K562 (cell line): ENCODE measurements around the gene SOWAHC. TPM values are rescaled to one million over a fixed set of nuclear protein-coding genes. Genes with fewer than 3 reads are reported as not detected.
A peak's percentile ranks its signal among the peaks of the same experiment; 100 is the strongest.

Experiments
- CEBPG ChIP-seq, 3 experiments: fragments of 200-800 bp in 1 of 3; sonication (Bioruptor generic) in 1 of 3; sonication (generic) in 1 of 3; formaldehyde crosslinking in 1 of 3; IDR thresholded peaks in 2 of 3; conservative IDR thresholded peaks in 1 of 3; 2 replicates each; pipeline versions ENCODE4 v1.6.1 to v1.8.0; 2016 to 2022; ENCODE audit warnings: missing compliant biosample characterization in 2 of 3, missing genetic modification characterization in 2 of 3, mild to moderate bottlenecking in 1 of 3, missing genetic modification reagents in 1 of 3
- CHD1 ChIP-seq: fragments of 200-600 bp; sonication (generic); IDR thresholded peaks from one replicate; pipeline ENCODE4 v1.6.1; 2012; ENCODE audit warnings: mild to moderate bottlenecking, moderate library complexity, low read length, inconsistent platforms
- ESRRB ChIP-seq: fragments of 250-450 bp; sonication (Bioruptor Pico); IDR thresholded peaks from 2 replicates; pipeline ENCODE4 v1.5.0; 2020; ENCODE audit warnings: mild to moderate bottlenecking, moderate library complexity, borderline replicate concordance
- ETV6 ChIP-seq, 3 experiments: fragments of 150-350 bp in 1 of 3; sonication (generic) in 1 of 3; formaldehyde crosslinking in 1 of 3; IDR thresholded peaks; 2 replicates each; pipeline versions ENCODE4 v1.6.1 to v1.8.0; 2014 to 2022; ENCODE audit warnings: borderline replicate concordance in 2 of 3, low read depth in 2 of 3, antibody characterized with exemption in 1 of 3, low read length in 1 of 3, mild to moderate bottlenecking in 1 of 3, missing genetic modification reagents in 1 of 3
- HEY1 ChIP-seq: fragments of 250-450 bp; sonication (Bioruptor Pico); IDR thresholded peaks from 2 replicates; pipeline ENCODE4 v1.5.0; 2020; ENCODE audit warnings: mild to moderate bottlenecking, moderate library complexity, borderline replicate concordance
- HLTF ChIP-seq: fragments of 450-650 bp; IDR thresholded peaks from 2 replicates; pipeline ENCODE4 v1.6.1; 2016
- MEIS2 ChIP-seq: fragments of 450-650 bp; IDR thresholded peaks from 2 replicates; pipeline ENCODE4 v1.6.1; 2014; ENCODE audit warnings: mild to moderate bottlenecking; ENCODE audit not compliant: partially characterized antibody
- MXI1 ChIP-seq: IDR thresholded peaks from 2 replicates; pipeline ENCODE4 v1.6.1; 2011; ENCODE audit warnings: low read depth, mild to moderate bottlenecking, improper control_type of control experiment, low read length
- NCOA1 ChIP-seq: fragments of 450-650 bp; IDR thresholded peaks from 2 replicates; pipeline ENCODE4 v1.6.1; 2016; ENCODE audit warnings: low read depth
- NFE2 ChIP-seq: IDR thresholded peaks from 2 replicates; pipeline ENCODE4 v1.6.1; 2014; ENCODE audit warnings: antibody characterized with exemption, low read depth
- SRSF1 ChIP-seq: fragments of 200-400 bp; formaldehyde crosslinking; IDR thresholded peaks from 2 replicates; pipeline ENCODE4 v1.6.1; 2017; ENCODE audit warnings: mild to moderate bottlenecking, low read depth, low read length, moderate library complexity
- TRIM24 ChIP-seq, 2 experiments: fragments of 450-650 bp; IDR thresholded peaks; 2 replicates each; pipeline ENCODE4 v1.6.1; 2016
- ZNF184 ChIP-seq: sonication (generic); formaldehyde crosslinking; IDR thresholded peaks from 2 replicates; pipeline ENCODE4 v1.5.0; 2020; ENCODE audit warnings: missing genetic modification reagents
- polyA plus RNA-seq, 8 experiments: library from polyadenylated mRNA; depleted of rRNA in 4 of 8; stranded (reverse) in 5 of 8; unstranded in 3 of 8; fragments of >200 nt; fragmentation: Nextera tagmentation in 2 of 8; fragmentation: Illumina TruSeq in 1 of 8; extraction: Ambion mirVana in 2 of 8; extraction: Trizol in 1 of 8; gene quantifications; 2 replicates each; pipeline versions ENCODE4 v1.2.1 to v1.2.3, GENCODE V29; 2011 to 2014; ENCODE audit warnings: inconsistent platforms in 1 of 8, missing spikeins in 1 of 8
- total RNA-seq, 7 experiments: library from RNA; depleted of rRNA in 6 of 7; stranded (reverse); fragments of >200 nt in 6 of 7; fragmentation: Illumina TruSeq in 2 of 7; extraction: Trizol in 2 of 7; gene quantifications; 2 replicates each; pipeline versions ENCODE4 v1.2.1 to v1.2.3, GENCODE V29; 2011 to 2021; ENCODE audit warnings: low replicate concordance in 1 of 7
- TF ChIP-seq, protein P1 (sequence below), 2 experiments: fragments of 450-650 bp in 1 of 2; sonication (generic) in 1 of 2; formaldehyde crosslinking in 1 of 2; IDR thresholded peaks in 1 of 2; conservative IDR thresholded peaks in 1 of 2; 2 replicates each; pipeline versions ENCODE4 v1.6.1 to v1.8.1; 2016 to 2023; ENCODE audit warnings: mild to moderate bottlenecking in 2 of 2, moderate library complexity in 2 of 2, inconsistent platforms in 1 of 2, missing genetic modification reagents in 1 of 2
- TF ChIP-seq, protein P2 (sequence below): fragments of 450-650 bp; formaldehyde crosslinking; IDR thresholded peaks from 2 replicates; pipeline ENCODE4 v1.4.0; 2022; ENCODE audit warnings: mild to moderate bottlenecking, moderate library complexity

SOWAHC gene
- total and polyA plus RNA-seq, 9 of the 15 experiments (the other 6 are each of a cell fraction or from before 2014, with no cell fraction given), result 0.04 TPM; not detected in 8

DNA sequence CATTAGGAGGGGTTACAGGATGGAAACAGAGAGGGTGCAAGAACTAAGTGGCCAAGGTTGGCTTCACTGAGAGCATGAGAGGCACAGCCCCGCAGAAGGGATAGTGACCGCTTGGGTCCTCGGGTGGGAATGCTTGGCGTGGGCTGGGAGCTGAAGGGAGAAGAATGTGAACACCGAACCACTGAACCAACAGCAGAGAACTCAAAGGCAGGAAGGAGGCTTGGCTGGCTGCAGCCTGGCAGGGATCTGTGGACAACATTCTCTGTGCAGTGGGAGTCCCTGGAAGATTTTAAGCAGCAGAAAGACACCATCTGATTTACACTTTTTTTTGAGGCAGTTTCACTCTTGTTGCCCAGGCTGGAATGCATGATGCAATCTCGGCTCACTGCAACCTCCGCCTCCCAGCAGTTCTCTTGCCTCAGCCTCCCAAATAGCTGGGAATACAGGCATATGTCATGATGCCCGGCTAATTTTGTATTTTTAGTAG, 33.9 kb downstream of the SOWAHC start (continued):
- TF ChIP-seq, protein P1, sequence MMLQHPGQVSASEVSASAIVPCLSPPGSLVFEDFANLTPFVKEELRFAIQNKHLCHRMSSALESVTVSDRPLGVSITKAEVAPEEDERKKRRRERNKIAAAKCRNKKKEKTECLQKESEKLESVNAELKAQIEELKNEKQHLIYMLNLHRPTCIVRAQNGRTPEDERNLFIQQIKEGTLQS (IDR thresholded peaks at IDR 0.05), result peak; percentile 65
- TF ChIP-seq, protein P1 (CRISPR knock-in tag; conservative IDR thresholded peaks at IDR 0.05), result no peak
- TF ChIP-seq NFE2 (no peak), NCOA1 (no peak), MXI1 (no peak), MEIS2 (no peak), ZNF184 (CRISPR knock-in tag) (no peak), HEY1 (CRISPR knock-in tag) (no peak), SRSF1 (no peak), CHD1 (no peak), ETV6 (IDR thresholded peaks at IDR 0.05; ENCODE audit: borderline replicate concordance in 1 of 2, low read depth in 2 of 2, low read length in 1 of 2) (no peak), ETV6 (CRISPR knock-in tag; IDR thresholded peaks at IDR 0.05; ENCODE audit: borderline replicate concordance) (no peak), ESRRB (CRISPR knock-in tag) (no peak), HLTF (no peak), CEBPG (CRISPR knock-in tag; IDR thresholded peaks at IDR 0.05) (no peak), CEBPG (tag; conservative IDR thresholded peaks at IDR 0.05 in 1 of 2, IDR thresholded peaks at IDR 0.05 in 1 of 2) (peak; percentile 65 to 72), TRIM24 (IDR thresholded peaks at IDR 0.05) (peak in 1 of 2 experiments; percentile 17; a peak in 1 of 4 replicates)
- TF ChIP-seq, protein P2, sequence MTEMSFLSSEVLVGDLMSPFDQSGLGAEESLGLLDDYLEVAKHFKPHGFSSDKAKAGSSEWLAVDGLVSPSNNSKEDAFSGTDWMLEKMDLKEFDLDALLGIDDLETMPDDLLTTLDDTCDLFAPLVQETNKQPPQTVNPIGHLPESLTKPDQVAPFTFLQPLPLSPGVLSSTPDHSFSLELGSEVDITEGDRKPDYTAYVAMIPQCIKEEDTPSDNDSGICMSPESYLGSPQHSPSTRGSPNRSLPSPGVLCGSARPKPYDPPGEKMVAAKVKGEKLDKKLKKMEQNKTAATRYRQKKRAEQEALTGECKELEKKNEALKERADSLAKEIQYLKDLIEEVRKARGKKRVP, result 0 out of 2 replicates have a peak, but pooled peaks have one; percentile 46
